HepG2 (cell line): Measurements from ENCODE around the gene NPHP4. TPM values are rescaled to one million over a fixed set of nuclear protein-coding genes. Genes with fewer than 3 reads are reported as not detected.

Experiments used
- ATAC-seq: fragments of 200-7000 bp; cut with Tn5 transposase; 3 replicates; pipeline ENCODE4 v1.9.1; 2020; ENCODE audit warnings: mild to moderate bottlenecking, moderate library complexity
- BruUV-seq: library from RNA; stranded (reverse); fragments of 400-500 nt; replicated peaks from 2 replicates; lab custom pipeline; 2021; lab: Mats Ljungman, UMichigan
- CTCF ChIA-PET: fragments of 300-600 bp; formaldehyde crosslinking; extraction: SDS; loops from one replicate; lab custom pipeline; 2021; ENCODE audit warnings: low total read pairs, inconsistent platforms, low intra/inter-chr PET ratio; lab: Yijun Ruan, JAX
- POLR2A ChIA-PET: fragments of 350-600 bp; sonication (Branson Sonifier 250); formaldehyde crosslinking; loops from one replicate; lab custom pipeline; 2020; ENCODE audit warnings: antibody characterized with exemption, inconsistent platforms; lab: Yijun Ruan, JAX
- DNase-seq: peaks from one replicate; pipeline ENCODE4 v3.0.0-alpha.2; 2015; ENCODE audit warnings: low spot score
- FAIRE-seq: peaks from 3 replicates; lab custom pipeline; 2011; peaks lifted over from hg19 to GRCh38; lab: Jason Lieb, UNC
- H2AFZ ChIP-seq: one replicate; pipeline ENCODE4 v1.6.1; 2011; ENCODE audit warnings: low read length, inconsistent platforms
- H3K27ac ChIP-seq: fragments of 300-600 bp; 3 replicates; pipeline ENCODE4 v1.8.0; 2011; ENCODE audit warnings: mixed run types, mild to moderate bottlenecking, mixed read lengths, low read length, inconsistent platforms; ENCODE audit not compliant: insufficient read depth; ENCODE audit errors: extremely low read length
- H3K27me3 ChIP-seq, 2 experiments: fragments of 200-600 bp in 1 of 2; 2 replicates in 1 of 2; 3 replicates in 1 of 2; pipeline versions ENCODE4 v1.6.0 to v1.8.0; 2011; ENCODE audit warnings: low read length in 2 of 2, mild to moderate bottlenecking in 2 of 2, moderate library complexity in 2 of 2, inconsistent platforms in 1 of 2; ENCODE audit not compliant: insufficient read depth in 2 of 2, control insufficient read depth in 1 of 2
- H3K36me3 ChIP-seq, 2 experiments: fragments of 200-600 bp in 1 of 2; replicated peaks in 1 of 2; 2 replicates in 1 of 2; 3 replicates in 1 of 2; pipeline versions ENCODE4 v1.5.1 to v1.8.0; 2011; ENCODE audit warnings: low read length in 2 of 2, inconsistent platforms in 1 of 2; ENCODE audit not compliant: insufficient read depth in 2 of 2, control insufficient read depth in 1 of 2
- H3K4me1 ChIP-seq: 2 replicates; pipeline ENCODE4 v1.5.1; 2012; ENCODE audit warnings: low read length, inconsistent platforms; ENCODE audit not compliant: insufficient read depth
- H3K4me2 ChIP-seq: 2 replicates; pipeline ENCODE4 v1.6.0; 2011; ENCODE audit warnings: low read depth, low read length, inconsistent platforms
- H3K4me3 ChIP-seq, 3 experiments: fragments of 200-600 bp in 1 of 3; sonication (generic), shearing (Covaris generic) in 1 of 3; replicated peaks in 1 of 3; 2 replicates each; pipeline ENCODE4 v1.5.1; 2011 to 2016; ENCODE audit warnings: low read length in 3 of 3, inconsistent platforms in 2 of 3, low read depth in 2 of 3, mild to moderate bottlenecking in 2 of 3, control low read depth in 1 of 3, mixed read lengths in 1 of 3; ENCODE audit not compliant: insufficient read depth in 1 of 3
- H3K79me2 ChIP-seq: one replicate; pipeline ENCODE4 v1.6.1; 2011; ENCODE audit warnings: low read length, inconsistent platforms; ENCODE audit not compliant: insufficient read depth
- H3K9ac ChIP-seq: 2 replicates; pipeline ENCODE4 v1.6.0; 2011; ENCODE audit warnings: mild to moderate bottlenecking, low read depth, low read length, inconsistent platforms; ENCODE audit not compliant: insufficient read depth
- H3K9me3 ChIP-seq: 2 replicates; pipeline ENCODE4 v1.5.1; 2012; ENCODE audit warnings: mild to moderate bottlenecking, low read length
- H4K20me1 ChIP-seq: 2 replicates; pipeline ENCODE4 v1.6.0; 2011; ENCODE audit warnings: inconsistent platforms, mild to moderate bottlenecking, low read length, moderate library complexity; ENCODE audit not compliant: insufficient read depth
- ELF3 ChIP-seq: IDR thresholded peaks from 2 replicates; pipeline ENCODE4 v1.6.1; 2016; ENCODE audit warnings: missing genetic modification reagents, missing compliant biosample characterization
- FOXP1 ChIP-seq, 2 experiments: fragments of 450-650 bp in 1 of 2; IDR thresholded peaks; 2 replicates each; pipeline ENCODE4 v1.6.1; 2017 to 2018; ENCODE audit warnings: antibody characterized with exemption in 1 of 2
- GATAD1 ChIP-seq: IDR thresholded peaks from 2 replicates; pipeline ENCODE4 v1.6.1; 2016; ENCODE audit warnings: missing genetic modification reagents, missing compliant biosample characterization
- JUNB ChIP-seq: sonication (generic); formaldehyde crosslinking; IDR thresholded peaks from 2 replicates; pipeline ENCODE4 v1.8.0; 2022; ENCODE audit warnings: missing genetic modification reagents, mild to moderate bottlenecking, borderline replicate concordance
- PAX8 ChIP-seq: sonication (generic); formaldehyde crosslinking; IDR thresholded peaks from 2 replicates; pipeline ENCODE4 v1.8.0; 2022; ENCODE audit warnings: mild to moderate bottlenecking, missing genetic modification reagents, borderline replicate concordance
- RBM39 ChIP-seq: fragments of 200-400 bp; formaldehyde crosslinking; IDR thresholded peaks from one replicate; pipeline ENCODE4 v1.6.1; 2018; ENCODE audit warnings: antibody characterized with exemption, mild to moderate bottlenecking, low read depth, low read length; ENCODE audit not compliant: poor library complexity, severe bottlenecking
- TAF1 ChIP-seq: sonication (generic); formaldehyde crosslinking; IDR thresholded peaks from 2 replicates; pipeline ENCODE4 v1.4.0; 2020; ENCODE audit warnings: missing genetic modification reagents
- UBTF ChIP-seq: sonication (generic); formaldehyde crosslinking; IDR thresholded peaks from 2 replicates; pipeline ENCODE4 v1.4.0; 2020; ENCODE audit warnings: mild to moderate bottlenecking, missing genetic modification reagents
- ZNF350 ChIP-seq: sonication (generic); formaldehyde crosslinking; IDR thresholded peaks from 2 replicates; pipeline ENCODE4 v1.4.0; 2020; ENCODE audit warnings: mild to moderate bottlenecking, low read depth, missing genetic modification reagents, borderline replicate concordance
- ZNF572 ChIP-seq: sonication (generic); formaldehyde crosslinking; IDR thresholded peaks from 2 replicates; pipeline ENCODE4 v1.5.1; 2020; ENCODE audit warnings: mild to moderate bottlenecking, missing genetic modification reagents
- WGBS: methylation state at CpG from one replicate; pipeline ENCODE4 v1.1.6; 2017; ENCODE audit warnings: low lambda C conversion rate; 5-methylcytosine and 5-hydroxymethylcytosine counted together
- in situ Hi-C: cut with HindIII; loops from 2 replicates; pipeline ENCODE4 v1.10.0; 2017; ENCODE audit warnings: low pct_unique_long_range_greater_than_20kb; ENCODE audit not compliant: extremely low pct_ligation_motif_present
- intact Hi-C: fragments of 100-400 bp; cut with micrococcal nuclease; formaldehyde crosslinking; loops from one replicate; pipeline ENCODE4 v1.10.0; 2022; ENCODE audit not compliant: unreplicated experiment
- polyA plus RNA-seq, 8 experiments: library from polyadenylated mRNA; depleted of rRNA in 3 of 8; stranded (reverse) in 7 of 8; unstranded in 1 of 8; fragments of >200 nt; fragmentation: Illumina TruSeq in 4 of 8; extraction: Trizol in 4 of 8; gene quantifications; 2 replicates each; pipeline versions ENCODE4 v1.2.1 to v1.2.3, GENCODE V29; 2011 to 2016; ENCODE audit warnings: low read depth in 4 of 8, missing spikeins in 1 of 8, mixed read lengths in 1 of 8; ENCODE audit not compliant: insufficient read depth in 1 of 8
- total RNA-seq, 5 experiments: library from RNA; depleted of rRNA; stranded (reverse); fragments of >200 nt; fragmentation: Illumina TruSeq; extraction: Trizol; gene quantifications; 2 replicates each; pipeline ENCODE4 v1.2.3, GENCODE V29; 2016; ENCODE audit warnings: low read depth in 1 of 5

NPHP4 gene
- total and polyA plus RNA-seq, 2 of the 13 experiments (the other 11 are each of a cell fraction or from before 2014, with no cell fraction given), result 4.4 to 6.8 TPM

- no peaks in the 10 kb centered on the region for H3K9me3 ChIP-seq
- DNase-seq (no peak), FAIRE-seq (no peak), ATAC-seq (no peak)
- no TSS peak for BruUV-seq
- no peaks in the 10 kb centered on the region for H3K4me1 ChIP-seq
- no peaks in the 10 kb centered on the region for H3K27me3 ChIP-seq
- no peak overlapping the region for H3K9ac ChIP-seq
- CTCF ChIA-PET, result no interaction called here
- intact Hi-C loops (no loop called here), in situ Hi-C loops (no loop called here)
- no peak overlapping the region for H3K4me2 ChIP-seq
- POLR2A ChIA-PET, result no interaction called here
- no peaks in the 10 kb centered on the region for H3K79me2 ChIP-seq
- no peak overlapping the region for H3K4me3 ChIP-seq
- TF ChIP-seq ZNF350 (no peak), ZNF572 (CRISPR knock-in tag) (no peak), TAF1 (CRISPR knock-in tag) (no peak), RBM39 (no peak), ELF3 (CRISPR knock-in tag) (no peak), FOXP1 (IDR thresholded peaks at IDR 0.05) (no peak), FOXP1 (CRISPR knock-in tag; IDR thresholded peaks at IDR 0.05) (no peak), GATAD1 (CRISPR knock-in tag) (no peak), JUNB (no peak), PAX8 (CRISPR knock-in tag) (no peak), UBTF (no peak)
- H3K36me3 ChIP-seq, result peaks cover 3 to 28% of the 10 kb centered on the region in 2 experiments; a peak in 4 of 5 replicates
- H4K20me1 ChIP-seq, result no peaks in the 10 kb centered on the region
- H2AFZ ChIP-seq, result no peak overlapping the region
- 95% methylated on average over 17 of the region's 22 CpGs for WGBS
- no peak overlapping the region for H3K27ac ChIP-seq
Measured at GRCh38 chr1:5890346-5891106, 101.7 kb downstream of the NPHP4 start.
